ENCODE data around the gene NLRC5.
"Not testable (repeated sequence)": the region's sequence is repeated elsewhere in the genome, so short reads cannot be mapped to it uniquely, and the experiment has no call there.

NLRC5 gene

GRCh38 chr16:56964243-56965148 is 24.9 kb upstream of the NLRC5 start:
- peak; percentile 87 for DNase-seq (ENCODE audit: low read depth)

GRCh38 chr16:56965149-56966092 is 23.9 kb upstream of the NLRC5 start:
- DNase-seq (ENCODE audit: low read depth): no peak

- no peak for DNase-seq (ENCODE audit: low read depth)
Measured at GRCh38 chr16:56966093-56966475, 23.3 kb upstream of the NLRC5 start.

- no peak for DNase-seq (ENCODE audit: low read depth)
Measured at GRCh38 chr16:56967733-56968132, 21.6 kb upstream of the NLRC5 start.

- no peak for DNase-seq (ENCODE audit: low read depth)
Measured at GRCh38 chr16:56969769-56970168, 19.6 kb upstream of the NLRC5 start.

GRCh38 chr16:56970934-56971767 is 18.2 kb upstream of the NLRC5 start:
- DNase-seq (ENCODE audit: low read depth): peak; percentile 51

GRCh38 chr16:56971768-56972043 is 17.7 kb upstream of the NLRC5 start:
- no peak for DNase-seq (ENCODE audit: low read depth)

- DNase-seq (ENCODE audit: low read depth): no peak
Measured at GRCh38 chr16:56972403-56973293, 16.7 kb upstream of the NLRC5 start.

GRCh38 chr16:56973294-56973689 is 16.1 kb upstream of the NLRC5 start:
- DNase-seq (ENCODE audit: low read depth): no peak

GRCh38 chr16:56973899-56974298 is 15.5 kb upstream of the NLRC5 start:
- DNase-seq (ENCODE audit: low read depth): not testable (repeated sequence)

GRCh38 chr16:56974549-56975300 is 14.6 kb upstream of the NLRC5 start:
- no peak for DNase-seq (ENCODE audit: low read depth)

GRCh38 chr16:56975714-56976113 is 13.6 kb upstream of the NLRC5 start:
- DNase-seq (ENCODE audit: low read depth): no peak

GRCh38 chr16:56977216-56977615 is 12.1 kb upstream of the NLRC5 start:
- DNase-seq (ENCODE audit: low read depth): no peak

GRCh38 chr16:56977823-56978430 is 11.4 kb upstream of the NLRC5 start:
- no peak for DNase-seq (ENCODE audit: low read depth)

- no peak for DNase-seq (ENCODE audit: low read depth)
Measured at GRCh38 chr16:56980201-56980535, 9.2 kb upstream of the NLRC5 start.

GRCh38 chr16:56980792-56981724 is 8.3 kb upstream of the NLRC5 start:
- DNase-seq (ENCODE audit: low read depth): no peak

GRCh38 chr16:56981729-56982271 is 7.6 kb upstream of the NLRC5 start:
- DNase-seq (ENCODE audit: low read depth): no peak

GRCh38 chr16:56982695-56983094 is 6.7 kb upstream of the NLRC5 start:
- DNase-seq (ENCODE audit: low read depth): no peak
